Cardiac fibroblast (primary cell): ENCODE results near the gene STIM1.
"Not testable (repeated sequence)": the region's sequence is repeated elsewhere in the genome, so short reads cannot be mapped to it uniquely, and the experiment has no call there.

Source experiments
- DNase-seq, 2 donors: peaks; one replicate each; pipeline versions ENCODE4 v3.0.0 to v3.0.0-alpha.2; 2010; ENCODE audit warnings: low read depth in 2 of 2
- H3K4me3 ChIP-seq, 2 donors: replicated peaks in 1 of 2; 1 replicate in 1 of 2; 2 replicates in 1 of 2; pipeline ENCODE4 v1.5.1; 2011; ENCODE audit warnings: low read depth in 2 of 2, low read length in 2 of 2, mild to moderate bottlenecking in 2 of 2, moderate library complexity in 1 of 2
- CTCF ChIP-seq: IDR thresholded peaks from one replicate; pipeline ENCODE4 v1.5.1; 2011; ENCODE audit warnings: low read depth, mild to moderate bottlenecking, low read length, inconsistent platforms

Gene STIM1

GRCh38 chr11:4049006-4049405 lies 193.5 kb downstream of the STIM1 start:
- peak in 1 of 2 donors; percentile 25 for DNase-seq
- no peak for TF ChIP-seq CTCF
- no peak overlapping the region for H3K4me3 ChIP-seq

GRCh38 chr11:4050138-4050537 lies 194.7 kb downstream of the STIM1 start:
- no peak overlapping the region for H3K4me3 ChIP-seq
- TF ChIP-seq CTCF, result no peak
- DNase-seq, result no peak

GRCh38 chr11:4053200-4053599 lies 197.7 kb downstream of the STIM1 start:
- not testable (repeated sequence) for H3K4me3 ChIP-seq, DNase-seq

GRCh38 chr11:4054643-4055042 lies 199.2 kb downstream of the STIM1 start:
- H3K4me3 ChIP-seq, result no peak overlapping the region
- no peak for DNase-seq
- no peak for TF ChIP-seq CTCF

GRCh38 chr11:4059424-4059823 lies 204.0 kb downstream of the STIM1 start:
- no peak for TF ChIP-seq CTCF
- no peak for DNase-seq
- H3K4me3 ChIP-seq, result no peak overlapping the region

DNA sequence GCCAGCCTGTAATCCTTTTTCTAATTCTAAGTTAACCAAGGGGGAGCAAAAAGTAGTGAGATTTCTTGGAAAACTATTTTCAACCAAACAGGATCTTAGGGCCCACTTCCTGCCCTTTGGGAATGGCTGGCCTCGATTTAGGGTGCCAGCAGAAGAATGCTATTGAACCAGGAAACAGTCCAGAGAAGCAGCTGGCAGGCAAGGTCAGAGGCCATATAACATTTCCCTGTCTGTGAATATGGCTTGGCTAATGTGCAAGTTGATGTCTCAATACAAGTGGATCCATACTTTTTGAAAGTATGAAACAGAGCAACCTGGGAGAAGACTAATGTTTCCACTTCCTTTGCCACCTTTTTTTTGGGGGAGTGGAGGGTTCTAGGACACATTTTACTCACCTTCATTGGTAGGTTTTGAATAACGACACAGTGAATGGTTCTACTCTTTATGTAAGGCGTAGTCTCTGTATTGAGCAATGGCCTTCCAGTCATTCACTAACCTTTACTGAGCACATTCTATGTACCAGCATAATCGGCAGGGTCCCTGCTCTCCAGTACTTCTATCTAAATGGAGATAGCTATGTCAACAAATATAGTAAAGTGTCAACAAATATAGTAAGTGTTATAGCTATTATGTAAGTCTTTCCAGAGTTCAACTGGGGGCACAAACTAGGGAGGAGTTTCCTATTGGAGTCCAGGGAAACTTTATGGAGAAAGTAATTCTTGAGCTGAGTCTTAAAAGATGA lies 204.9 kb downstream of the STIM1 start:
- no peak for DNase-seq
- no peak for TF ChIP-seq CTCF
- H3K4me3 ChIP-seq, result no peak overlapping the region

- no peak for DNase-seq
- H3K4me3 ChIP-seq, result no peak overlapping the region
- TF ChIP-seq CTCF, result no peak
Observed at GRCh38 chr11:4061700-4062099, 206.2 kb downstream of the STIM1 start.
